GM21723 (cell line): ENCODE measurements around the gene CTNNA3.

Experiments used
- ATAC-seq: cut with Tn5 transposase; IDR thresholded peaks from one replicate; pipeline ENCODE4 v1.9.1; 2021; ENCODE audit warnings: mild to moderate bottlenecking, moderate library complexity; ENCODE audit not compliant: unreplicated experiment

The CTNNA3 gene

GRCh38 chr10:66698069-66698468 lies 997.9 kb downstream of the CTNNA3 start:
- no peak for ATAC-seq

DNA sequence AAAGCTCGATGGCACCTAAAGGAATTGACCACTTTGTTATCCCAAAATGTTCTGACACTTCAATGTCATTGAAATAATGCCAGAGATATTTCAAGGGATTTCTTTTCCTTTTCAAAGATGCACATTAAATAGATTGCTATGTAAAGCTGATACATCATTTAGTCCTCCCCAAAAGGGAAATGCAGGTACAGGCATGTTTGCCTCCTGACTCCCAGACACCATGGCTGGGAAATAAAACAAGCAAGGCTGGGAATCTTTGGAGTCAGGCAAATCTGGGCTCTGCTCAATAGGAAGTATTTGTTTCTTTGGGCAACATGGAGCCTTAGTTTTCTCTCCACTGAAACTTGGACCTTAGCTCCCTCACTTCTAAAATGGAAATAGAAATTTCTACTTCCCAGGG lies 1000.9 kb downstream of the CTNNA3 start:
- no peak for ATAC-seq

- no peak for ATAC-seq
Observed at GRCh38 chr10:66684581-66684980, 1011.4 kb downstream of the CTNNA3 start.

- no peak for ATAC-seq
Observed at GRCh38 chr10:66680886-66681285, 1015.1 kb downstream of the CTNNA3 start.

DNA sequence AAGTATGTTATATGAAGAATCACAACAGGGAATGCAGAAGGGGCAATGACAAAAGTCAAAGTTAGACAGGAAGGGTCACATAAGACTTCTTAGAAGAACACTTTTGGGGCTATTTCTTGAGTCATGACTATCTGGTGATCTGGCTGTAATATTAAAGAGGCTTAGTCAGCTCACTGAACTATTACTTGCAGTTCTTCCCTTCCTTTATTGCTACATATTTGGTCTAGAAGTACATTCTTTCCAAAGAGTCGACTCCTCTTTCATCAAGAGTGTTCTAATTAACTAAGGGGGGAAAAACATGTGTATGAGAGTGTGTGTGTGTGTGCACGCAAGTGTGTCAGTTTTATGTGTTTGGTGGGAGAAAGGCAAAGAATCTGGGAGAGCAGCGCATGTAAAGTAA lies 1017.5 kb downstream of the CTNNA3 start:
- ATAC-seq = no peak

GRCh38 chr10:66673071-66673470 lies 1022.9 kb downstream of the CTNNA3 start:
- ATAC-seq = no peak

- no peak for ATAC-seq
Observed at GRCh38 chr10:66671562-66671961, 1024.4 kb downstream of the CTNNA3 start.

DNA sequence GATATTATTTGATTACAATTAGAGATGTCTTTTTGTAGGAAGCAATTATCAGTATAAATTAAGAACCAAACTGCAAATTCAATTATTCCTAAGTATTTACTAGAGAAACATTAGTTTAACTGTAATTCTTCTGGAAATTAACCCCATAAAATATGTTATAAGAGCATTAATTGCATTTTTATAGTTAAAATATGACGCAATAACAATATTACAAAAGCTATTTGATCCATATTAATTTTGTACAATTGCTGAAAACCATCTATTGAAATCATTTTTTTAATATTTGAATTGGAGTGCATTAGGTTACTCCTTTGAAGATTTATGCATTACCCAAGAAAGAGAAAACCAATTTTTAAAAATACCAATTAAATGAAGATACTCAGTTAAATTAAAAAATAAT lies 1024.9 kb downstream of the CTNNA3 start:
- ATAC-seq = no peak

DNA sequence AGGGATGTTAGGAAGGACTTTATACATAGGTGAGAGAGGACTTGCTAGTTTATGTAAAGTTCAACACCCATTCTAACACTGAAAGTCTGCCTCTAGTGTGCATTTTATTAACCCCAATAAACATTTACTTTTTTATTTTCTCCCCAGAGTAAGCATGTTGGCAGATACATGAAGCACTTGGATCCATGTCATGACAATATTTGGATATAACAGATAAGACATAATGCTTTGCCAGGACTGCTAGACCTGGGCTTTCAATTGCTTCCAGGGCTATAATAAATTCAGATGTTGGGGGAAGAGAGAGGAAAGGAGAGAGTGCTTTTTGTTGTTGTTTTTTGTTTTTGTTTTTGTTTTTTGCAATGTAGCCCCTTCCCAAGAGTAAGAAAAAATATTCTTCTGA lies 1039.5 kb downstream of the CTNNA3 start:
- no peak for ATAC-seq

DNA sequence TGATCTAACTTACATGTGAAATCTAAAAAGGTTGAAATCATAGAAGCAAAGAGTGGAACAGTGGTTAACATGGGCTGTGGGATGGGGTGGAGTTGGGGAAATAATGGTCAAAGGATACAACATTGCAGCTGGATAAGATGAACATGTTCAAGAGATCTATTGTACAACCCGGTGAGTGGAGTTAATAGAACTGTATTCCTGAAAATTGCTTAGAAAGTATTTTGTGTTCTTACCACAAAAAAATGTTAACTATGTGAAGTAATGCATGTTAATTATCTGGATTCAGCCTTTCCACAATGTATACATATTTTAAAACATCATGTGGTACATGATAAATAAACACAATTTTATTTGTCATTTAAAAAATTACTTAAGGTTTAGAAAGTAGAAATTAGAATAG lies 1041.1 kb downstream of the CTNNA3 start:
- ATAC-seq = no peak

DNA sequence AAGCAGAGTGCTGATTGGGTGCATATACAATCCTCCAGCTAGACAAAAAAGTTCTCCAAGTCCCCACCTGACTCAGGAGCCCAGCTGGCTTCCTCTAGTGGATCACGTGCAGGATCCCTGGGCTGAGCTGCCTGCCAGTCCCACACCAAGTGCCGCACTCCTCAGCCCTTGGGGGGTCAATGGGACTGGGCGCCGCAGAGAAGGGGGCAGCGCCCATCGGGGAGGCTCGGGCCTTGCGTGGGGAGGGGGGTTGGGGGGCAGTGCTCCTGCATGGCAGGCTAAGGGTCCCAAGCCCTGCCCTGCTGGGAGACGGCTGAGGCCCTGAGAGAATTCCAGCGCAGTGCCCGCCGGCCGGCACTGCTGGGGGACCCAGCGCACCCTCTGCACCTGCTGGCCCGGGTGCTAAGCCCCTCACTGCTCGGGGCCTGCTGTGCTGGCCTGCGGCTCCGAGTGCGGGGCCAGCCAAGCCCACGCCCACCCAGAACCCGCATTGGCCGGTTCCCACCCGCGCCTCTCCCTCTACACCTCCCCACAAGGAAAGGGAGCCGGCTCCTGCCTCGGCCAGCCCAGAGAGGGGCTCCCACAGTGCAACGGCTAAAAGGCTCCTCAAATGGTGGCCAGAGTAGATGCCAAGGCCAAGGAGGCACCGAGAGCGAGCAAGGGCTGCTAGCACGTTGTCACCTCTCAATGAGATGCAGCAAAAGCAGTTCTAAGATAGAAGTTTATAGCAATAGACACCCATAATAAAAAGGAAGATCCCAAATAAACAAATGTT lies 1044.5 kb downstream of the CTNNA3 start:
- no peak for ATAC-seq

DNA sequence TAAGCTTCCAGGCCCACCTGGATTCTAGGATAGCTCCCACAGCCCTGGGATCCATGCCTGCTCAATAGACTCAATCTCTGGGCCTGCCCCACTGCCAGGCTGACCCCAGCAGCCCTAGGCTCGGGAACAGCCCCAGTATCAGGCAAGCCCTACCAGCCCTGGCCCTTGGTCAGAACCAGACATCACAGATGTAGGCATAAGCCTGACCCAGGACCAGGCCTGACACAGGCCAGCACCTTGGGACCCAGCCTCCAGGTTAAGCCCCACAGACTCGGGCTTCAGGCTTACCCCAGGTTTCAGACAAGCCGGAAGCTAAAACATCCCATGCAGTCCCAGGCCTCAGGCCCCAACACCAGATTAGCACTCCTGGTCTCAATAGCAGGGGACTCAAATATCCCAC lies 1046.4 kb downstream of the CTNNA3 start:
- no peak for ATAC-seq

GRCh38 chr10:66642217-66642616 lies 1053.8 kb downstream of the CTNNA3 start:
- ATAC-seq = no peak

DNA sequence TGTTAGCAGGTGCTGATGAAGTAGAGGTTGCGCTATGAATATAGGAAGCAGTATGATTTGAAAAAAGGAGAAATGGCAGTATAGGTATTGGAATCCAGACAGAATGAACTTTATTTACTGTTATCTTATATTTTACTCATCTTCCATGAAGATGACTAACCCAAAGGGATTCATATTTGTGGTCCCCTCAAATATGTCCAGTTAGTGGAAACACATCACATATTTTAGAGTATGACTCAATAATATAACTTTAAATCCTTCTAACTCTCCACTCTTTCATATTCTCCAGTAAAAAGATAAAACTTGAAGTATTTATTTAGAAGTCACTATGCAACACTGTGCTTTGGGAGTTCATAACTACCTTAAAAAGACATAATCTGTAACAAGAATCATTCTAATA lies 1056.6 kb downstream of the CTNNA3 start:
- no peak for ATAC-seq

DNA sequence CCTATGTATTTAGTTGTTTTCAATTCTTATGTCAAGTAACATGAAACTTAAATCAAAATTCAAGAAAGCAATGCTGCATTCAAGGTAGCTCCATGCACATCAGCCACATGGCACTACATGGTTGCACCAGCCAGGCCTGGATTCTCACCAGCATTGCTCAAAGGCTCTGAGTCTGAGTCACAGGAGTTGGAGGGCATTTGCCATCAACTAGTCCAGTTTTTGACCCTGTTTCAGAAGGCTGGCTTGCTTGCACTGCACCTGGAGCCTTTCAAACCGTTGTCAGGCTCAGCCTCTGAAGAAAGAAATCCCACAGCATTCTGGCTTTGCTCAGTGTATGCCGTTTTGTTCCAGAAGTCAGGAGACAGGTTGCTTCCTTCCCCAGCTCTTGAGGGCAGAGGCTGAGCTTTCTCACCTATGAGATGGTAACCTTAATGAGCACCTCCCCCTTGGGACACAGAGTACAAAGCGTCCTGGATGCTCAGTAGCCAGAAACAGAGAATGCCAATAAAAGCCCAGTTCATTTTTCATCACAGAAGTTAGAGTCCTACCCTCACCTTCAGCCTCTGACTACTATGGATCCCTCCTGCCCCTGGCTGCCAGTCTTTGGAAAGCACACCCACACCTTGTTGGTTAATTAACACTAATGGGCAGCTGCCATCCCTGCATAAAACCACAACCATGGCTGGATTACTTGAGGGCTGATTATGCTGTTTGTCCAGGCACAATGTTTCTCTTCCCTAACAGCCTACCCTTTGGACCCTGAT lies 1058.5 kb downstream of the CTNNA3 start:
- ATAC-seq = no peak

GRCh38 chr10:66629996-66630395 lies 1066.0 kb downstream of the CTNNA3 start:
- ATAC-seq = no peak

DNA sequence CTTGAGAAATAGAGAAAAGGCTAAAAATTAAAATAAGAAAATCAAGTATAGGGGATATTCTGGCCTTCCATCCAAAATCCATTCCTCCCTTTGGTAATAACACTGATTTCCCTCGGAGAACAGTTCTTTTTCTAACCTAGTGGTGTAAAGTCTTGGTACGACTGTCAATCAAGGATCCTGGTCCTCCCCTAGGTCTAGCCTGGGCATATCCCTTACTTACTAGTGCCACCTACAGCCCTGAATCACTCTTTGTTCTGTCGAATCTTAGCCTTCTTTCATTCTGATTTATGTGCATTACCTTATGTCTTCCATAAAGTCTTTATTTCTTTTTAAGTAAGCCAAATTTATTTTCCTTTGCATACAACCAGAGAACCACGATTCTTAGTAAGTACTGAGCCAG lies 1068.8 kb downstream of the CTNNA3 start:
- ATAC-seq = no peak

DNA sequence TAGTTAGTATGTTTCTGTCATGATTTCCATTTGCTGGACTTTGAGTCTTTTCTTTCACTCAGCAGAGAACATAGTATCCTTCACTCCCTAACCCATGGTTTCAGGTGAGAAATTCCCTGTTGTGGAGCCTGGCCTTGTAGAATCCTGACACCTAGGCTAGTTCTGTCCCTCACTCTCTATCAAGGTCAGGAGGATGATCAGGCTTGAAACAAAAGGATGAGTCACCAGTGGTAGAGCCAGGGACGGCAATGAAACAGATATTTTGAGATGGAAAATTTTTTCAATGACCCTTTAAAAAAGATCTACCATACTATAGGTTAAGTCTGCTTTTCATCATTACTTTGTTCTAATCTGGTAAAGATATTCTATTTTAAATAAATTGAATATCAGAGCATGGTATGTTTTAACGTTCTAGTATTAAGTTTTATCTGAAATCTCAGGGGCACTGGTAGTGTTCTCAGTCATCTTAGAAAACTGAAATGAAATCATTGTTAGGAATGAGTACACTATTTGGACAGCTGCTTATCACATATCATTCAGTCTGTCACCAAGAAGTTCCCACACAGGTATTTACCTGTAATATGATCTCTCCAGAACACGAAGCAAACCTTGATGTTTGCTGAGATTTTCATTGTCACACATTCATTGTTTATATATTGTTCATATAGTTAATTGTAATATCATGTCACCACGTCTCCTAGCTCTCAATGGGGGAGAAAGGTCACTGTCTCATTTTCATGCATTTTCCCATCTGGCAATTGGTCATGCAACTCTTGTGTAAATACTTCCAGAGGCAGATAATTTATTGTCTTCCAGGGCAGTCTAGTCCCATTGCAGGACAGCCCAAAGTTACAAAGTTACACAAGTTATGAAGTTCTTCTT lies 1070.0 kb downstream of the CTNNA3 start:
- ATAC-seq = no peak

- ATAC-seq = no peak
Observed at GRCh38 chr10:66622050-66622449, 1073.9 kb downstream of the CTNNA3 start.

- no peak for ATAC-seq
Observed at GRCh38 chr10:66604195-66604594, 1091.8 kb downstream of the CTNNA3 start.

DNA sequence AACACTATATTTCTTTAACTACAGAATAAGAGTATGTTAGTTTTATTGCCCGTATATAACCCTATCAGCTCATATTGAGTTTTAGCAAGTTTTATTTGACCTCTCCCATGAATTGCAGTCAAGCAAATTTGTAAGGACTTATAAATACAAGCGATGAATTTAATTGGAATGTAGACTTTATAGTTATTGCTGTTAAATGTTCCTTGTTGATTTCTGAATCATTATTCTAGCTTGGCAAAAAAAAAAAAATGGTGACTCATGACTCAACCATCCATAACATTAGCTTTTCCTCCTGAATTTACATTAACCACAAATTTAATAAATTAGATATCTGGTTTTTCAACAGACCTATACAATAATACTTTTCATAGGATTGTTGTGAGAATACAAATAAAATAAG lies 1104.1 kb downstream of the CTNNA3 start:
- ATAC-seq = no peak

DNA sequence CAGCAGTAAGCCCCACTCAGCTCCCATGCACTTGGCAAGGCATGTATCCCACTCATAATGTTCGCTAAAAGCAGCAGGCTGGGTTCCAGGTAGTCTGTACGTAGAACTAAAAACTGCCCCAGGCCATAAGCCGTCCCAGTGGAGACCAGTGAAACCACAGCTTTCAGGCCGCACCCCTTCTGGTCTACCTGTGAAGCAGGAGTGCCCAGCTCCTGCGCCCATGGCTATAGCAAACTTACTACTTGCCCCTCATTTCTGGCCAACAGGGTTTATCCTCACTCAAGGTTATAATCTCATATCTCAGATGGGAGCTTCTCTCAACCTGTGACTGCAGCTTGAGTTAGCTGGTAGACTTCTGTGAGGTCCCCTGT lies 1108.3 kb downstream of the CTNNA3 start:
- ATAC-seq = no peak
